K562 (cell line): ENCODE results near the gene SYNE1. TPM values are rescaled to one million over a fixed set of nuclear protein-coding genes. Genes with fewer than 3 reads are reported as not detected.

Experiments
- ATAC-seq: fragments of 200-7000 bp; cut with Tn5 transposase; 3 replicates; pipeline ENCODE4 v1.9.1; 2020; ENCODE audit warnings: moderate library complexity
- BruUV-seq: library from RNA; stranded (reverse); fragments of 400-500 nt; replicated peaks from 2 replicates; lab custom pipeline; 2021; lab: Mats Ljungman, UMichigan
- CTCF ChIA-PET: fragments of 300-600 bp; formaldehyde crosslinking; extraction: SDS; loops from one replicate; lab custom pipeline; 2021; ENCODE audit warnings: low intra/inter-chr PET ratio; lab: Yijun Ruan, JAX
- POLR2A ChIA-PET: fragments of 300-600, 350-650 bp; sonication (Branson Sonifier 250); formaldehyde crosslinking; extraction: SDS; loops from one replicate; lab custom pipeline; 2021; ENCODE audit warnings: antibody characterized with exemption, inconsistent platforms; lab: Yijun Ruan, JAX
- DNase-seq, 4 experiments: peaks; one replicate each; pipeline versions ENCODE4 v3.0.0 to v3.0.0-alpha.2; 2011 to 2018; ENCODE audit warnings: low spot score in 3 of 4, mixed read lengths in 3 of 4; ENCODE audit errors: extremely low read depth in 1 of 4
- FAIRE-seq: peaks from 2 replicates; lab custom pipeline; 2011; peaks lifted over from hg19 to GRCh38; lab: Jason Lieb, UNC
- H2AFZ ChIP-seq: 2 replicates; pipeline ENCODE4 v1.6.0; 2011; ENCODE audit warnings: low read depth, low read length, control low read depth, inconsistent platforms
- H3K27ac ChIP-seq: fragments of 200-600 bp; 3 replicates; pipeline ENCODE4 v1.8.0; 2011; ENCODE audit warnings: low read depth, mild to moderate bottlenecking, control low read depth, inconsistent platforms, low read length, moderate library complexity, mixed read lengths; ENCODE audit errors: extremely low read depth
- H3K27me3 ChIP-seq, 2 experiments: fragments of 300-600 bp in 1 of 2; 2 replicates in 1 of 2; 3 replicates in 1 of 2; pipeline versions ENCODE4 v1.6.0 to v1.8.0; 2011; ENCODE audit warnings: inconsistent platforms in 2 of 2, low read length in 2 of 2, mild to moderate bottlenecking in 1 of 2, mixed read lengths in 1 of 2, moderate library complexity in 1 of 2; ENCODE audit not compliant: control insufficient read depth in 2 of 2, insufficient read depth in 2 of 2
- H3K36me3 ChIP-seq: fragments of 300-600 bp; 3 replicates; pipeline ENCODE4 v1.8.0; 2011; ENCODE audit warnings: mild to moderate bottlenecking, low read length, inconsistent platforms; ENCODE audit not compliant: control insufficient read depth, insufficient read depth
- H3K4me1 ChIP-seq, 2 experiments: fragments of 200-600 bp in 1 of 2; replicated peaks in 1 of 2; 2 replicates in 1 of 2; 3 replicates in 1 of 2; pipeline versions ENCODE4 v1.5.1 to v1.8.0; 2011; ENCODE audit warnings: inconsistent platforms in 2 of 2, low read length in 2 of 2, mild to moderate bottlenecking in 1 of 2, mixed read lengths in 1 of 2, moderate library complexity in 1 of 2; ENCODE audit not compliant: control insufficient read depth in 2 of 2, insufficient read depth in 2 of 2
- H3K4me2 ChIP-seq: 2 replicates; pipeline ENCODE4 v1.6.1; 2011; ENCODE audit warnings: low read length, control low read depth, inconsistent platforms, mixed read lengths; ENCODE audit not compliant: insufficient read depth
- H3K4me3 ChIP-seq: fragments of 200-600 bp; sonication (generic), shearing (Covaris generic); 2 replicates; pipeline ENCODE4 v1.5.1; 2016; ENCODE audit warnings: control low read depth, inconsistent platforms
- H3K79me2 ChIP-seq: fragments of 200-600 bp; 3 replicates; pipeline ENCODE4 v1.8.0; 2011; ENCODE audit warnings: low read length, inconsistent platforms; ENCODE audit not compliant: control insufficient read depth, insufficient read depth
- H3K9ac ChIP-seq, 2 experiments: 2 replicates each; pipeline versions ENCODE4 v1.6.0 to v1.6.1; 2011; ENCODE audit warnings: low read depth in 2 of 2, low read length in 2 of 2, control low read depth in 1 of 2, inconsistent platforms in 1 of 2, mild to moderate bottlenecking in 1 of 2, mixed read lengths in 1 of 2; ENCODE audit not compliant: insufficient read depth in 1 of 2
- H3K9me1 ChIP-seq: one replicate; pipeline ENCODE4 v1.6.0; 2011; ENCODE audit warnings: inconsistent platforms, mild to moderate bottlenecking, low read length, moderate library complexity; ENCODE audit not compliant: control insufficient read depth, insufficient read depth
- H3K9me3 ChIP-seq: replicated peaks from 2 replicates; pipeline ENCODE4 v1.5.1; 2011; ENCODE audit warnings: low read depth, low read length, inconsistent platforms; ENCODE audit not compliant: control insufficient read depth, insufficient read depth
- H4K20me1 ChIP-seq: replicated peaks from 2 replicates; pipeline ENCODE4 v1.6.1; 2011; ENCODE audit warnings: low read length, inconsistent platforms, mixed read lengths; ENCODE audit not compliant: control insufficient read depth, insufficient read depth
- ILF3 ChIP-seq: fragments of 450-650 bp; IDR thresholded peaks from 2 replicates; pipeline ENCODE4 v1.6.1; 2018; ENCODE audit warnings: antibody characterized with exemption, mild to moderate bottlenecking, moderate library complexity, borderline replicate concordance
- RNF2 ChIP-seq: sonication (generic); IDR thresholded peaks from 2 replicates; pipeline ENCODE4 v1.6.1; 2016
- RUNX1 ChIP-seq: sonication (generic); IDR thresholded peaks from 2 replicates; pipeline ENCODE4 v1.6.1; 2016; ENCODE audit warnings: antibody characterized with exemption, low read depth
- WGBS: fragments of 100-300 bp; shearing (Covaris generic); methylation state at CpG from one replicate; pipeline ENCODE4 v1.1.6; 2016; ENCODE audit warnings: low coverage, mixed read lengths; ENCODE audit not compliant: insufficient coverage; ENCODE audit errors: missing lambda C conversion rate; 5-methylcytosine and 5-hydroxymethylcytosine counted together
- in situ Hi-C: fragments of 300-500 bp; cut with MboI; formaldehyde crosslinking; loops from 4 replicates; pipeline ENCODE4 v1.15.0; 2018; ENCODE audit warnings: inconsistent platforms, mixed read lengths
- intact Hi-C: fragments of 100-400 bp; cut with micrococcal nuclease; formaldehyde crosslinking; loops from 2 replicates; pipeline ENCODE4 v1.14.2; 2022
- polyA plus RNA-seq, 8 experiments: library from polyadenylated mRNA; depleted of rRNA in 4 of 8; stranded (reverse) in 5 of 8; unstranded in 3 of 8; fragments of >200 nt; fragmentation: Nextera tagmentation in 2 of 8; fragmentation: Illumina TruSeq in 1 of 8; extraction: Ambion mirVana in 2 of 8; extraction: Trizol in 1 of 8; gene quantifications; 2 replicates each; pipeline versions ENCODE4 v1.2.1 to v1.2.3, GENCODE V29; 2011 to 2014; ENCODE audit warnings: inconsistent platforms in 1 of 8, missing spikeins in 1 of 8
- total RNA-seq, 7 experiments: library from RNA; depleted of rRNA in 6 of 7; stranded (reverse); fragments of >200 nt in 6 of 7; fragmentation: Illumina TruSeq in 2 of 7; extraction: Trizol in 2 of 7; gene quantifications; 2 replicates each; pipeline versions ENCODE4 v1.2.1 to v1.2.3, GENCODE V29; 2011 to 2021; ENCODE audit warnings: low replicate concordance in 1 of 7
- TF ChIP-seq, protein P1 (sequence below): fragments of 450-650 bp; formaldehyde crosslinking; IDR thresholded peaks from 2 replicates; pipeline ENCODE4 v1.4.0; 2020; ENCODE audit warnings: mild to moderate bottlenecking, moderate library complexity
- TF ChIP-seq, protein P2 (sequence below): fragments of 250-450 bp; sonication (Bioruptor Pico); IDR thresholded peaks from 2 replicates; pipeline ENCODE4 v1.5.0; 2021
- TF ChIP-seq, protein P3 (sequence below): fragments of 250-450 bp; sonication (Bioruptor Pico); IDR thresholded peaks from 2 replicates; pipeline ENCODE4 v1.4.0; 2020
- TF ChIP-seq, protein P4 (sequence below), 2 experiments: fragments of 450-650 bp in 1 of 2; sonication (generic) in 1 of 2; formaldehyde crosslinking; conservative IDR thresholded peaks; 2 replicates each; pipeline versions ENCODE4 v1.4.0 to v1.8.1; 2020 to 2022; ENCODE audit warnings: mild to moderate bottlenecking in 1 of 2, missing genetic modification reagents in 1 of 2
- TF ChIP-seq, protein P5 (sequence below): fragments of 450-650 bp; formaldehyde crosslinking; IDR thresholded peaks from 2 replicates; pipeline ENCODE4 v1.4.0; 2020; ENCODE audit warnings: mild to moderate bottlenecking

Gene SYNE1
- total and polyA plus RNA-seq, 9 of the 15 experiments (the other 6 are each of a cell fraction or from before 2014, with no cell fraction given) = under 0.01 to 0.42 (median 0.08) TPM; not detected in 1

DNA sequence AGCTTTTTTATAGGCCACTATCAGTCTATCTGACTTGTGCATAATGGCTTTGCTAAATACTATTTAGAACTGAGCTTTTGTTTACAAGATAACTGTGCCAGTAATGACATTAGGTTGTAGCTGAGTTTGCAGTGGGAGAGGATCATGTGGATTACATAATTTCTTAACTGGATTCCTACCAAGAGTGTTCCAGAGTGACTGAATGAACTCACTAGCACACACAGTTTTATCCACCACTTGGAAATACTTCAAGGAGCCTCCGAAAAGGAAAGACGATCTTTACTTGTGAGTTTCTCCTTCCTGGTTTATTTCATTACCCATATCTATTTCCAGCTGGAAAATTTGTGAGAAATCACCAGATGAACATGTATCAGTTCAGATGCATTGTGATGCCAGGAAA is 10.9 kb upstream of the SYNE1 start:
- no TSS peak for BruUV-seq
- Histone ChIP-seq H3K27me3 (no peaks in the 10 kb centered on the region), H3K9me1 (no peaks in the 10 kb centered on the region), H4K20me1 (no peaks in the 10 kb centered on the region), H3K4me2 (no peak overlapping the region), H3K9ac (no peak overlapping the region), H3K27ac (no peak overlapping the region), H3K4me3 (no peak overlapping the region), H3K9me3 (no peaks in the 10 kb centered on the region), H3K36me3 (no peaks in the 10 kb centered on the region), H2AFZ (no peak overlapping the region), H3K79me2 (no peaks in the 10 kb centered on the region), H3K4me1 (no peaks in the 10 kb centered on the region)
- no peak for DNase-seq
- in situ Hi-C loops = no loop called here
- ChIA-PET POLR2A (no interaction called here), CTCF (no interaction called here)
- FAIRE-seq = no peak
- no peak for ATAC-seq
- WGBS = 3% methylated on average over 2 of the region's 2 CpGs
- intact Hi-C loops = no loop called here
- TF ChIP-seq ILF3 (no peak), RNF2 (no peak), RUNX1 (no peak)
- TF ChIP-seq, protein P1, sequence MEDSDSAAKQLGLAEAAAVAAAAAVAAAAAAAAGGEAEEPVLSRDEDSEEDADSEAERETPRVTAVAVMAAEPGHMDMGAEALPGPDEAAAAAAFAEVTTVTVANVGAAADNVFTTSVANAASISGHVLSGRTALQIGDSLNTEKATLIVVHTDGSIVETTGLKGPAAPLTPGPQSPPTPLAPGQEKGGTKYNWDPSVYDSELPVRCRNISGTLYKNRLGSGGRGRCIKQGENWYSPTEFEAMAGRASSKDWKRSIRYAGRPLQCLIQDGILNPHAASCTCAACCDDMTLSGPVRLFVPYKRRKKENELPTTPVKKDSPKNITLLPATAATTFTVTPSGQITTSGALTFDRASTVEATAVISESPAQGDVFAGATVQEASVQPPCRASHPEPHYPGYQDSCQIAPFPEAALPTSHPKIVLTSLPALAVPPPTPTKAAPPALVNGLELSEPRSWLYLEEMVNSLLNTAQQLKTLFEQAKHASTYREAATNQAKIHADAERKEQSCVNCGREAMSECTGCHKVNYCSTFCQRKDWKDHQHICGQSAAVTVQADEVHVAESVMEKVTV (CRISPR knock-in tag) = no peak
- TF ChIP-seq, protein P2, sequence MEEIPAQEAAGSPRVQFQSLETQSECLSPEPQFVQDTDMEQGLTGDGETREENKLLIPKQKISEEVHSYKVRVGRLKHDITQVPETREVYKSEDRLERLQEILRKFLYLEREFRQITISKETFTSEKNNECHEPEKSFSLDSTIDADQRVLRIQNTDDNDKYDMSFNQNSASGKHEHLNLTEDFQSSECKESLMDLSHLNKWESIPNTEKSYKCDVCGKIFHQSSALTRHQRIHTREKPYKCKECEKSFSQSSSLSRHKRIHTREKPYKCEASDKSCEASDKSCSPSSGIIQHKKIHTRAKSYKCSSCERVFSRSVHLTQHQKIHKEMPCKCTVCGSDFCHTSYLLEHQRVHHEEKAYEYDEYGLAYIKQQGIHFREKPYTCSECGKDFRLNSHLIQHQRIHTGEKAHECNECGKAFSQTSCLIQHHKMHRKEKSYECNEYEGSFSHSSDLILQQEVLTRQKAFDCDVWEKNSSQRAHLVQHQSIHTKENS (CRISPR knock-in tag) = no peak
- TF ChIP-seq, protein P3, sequence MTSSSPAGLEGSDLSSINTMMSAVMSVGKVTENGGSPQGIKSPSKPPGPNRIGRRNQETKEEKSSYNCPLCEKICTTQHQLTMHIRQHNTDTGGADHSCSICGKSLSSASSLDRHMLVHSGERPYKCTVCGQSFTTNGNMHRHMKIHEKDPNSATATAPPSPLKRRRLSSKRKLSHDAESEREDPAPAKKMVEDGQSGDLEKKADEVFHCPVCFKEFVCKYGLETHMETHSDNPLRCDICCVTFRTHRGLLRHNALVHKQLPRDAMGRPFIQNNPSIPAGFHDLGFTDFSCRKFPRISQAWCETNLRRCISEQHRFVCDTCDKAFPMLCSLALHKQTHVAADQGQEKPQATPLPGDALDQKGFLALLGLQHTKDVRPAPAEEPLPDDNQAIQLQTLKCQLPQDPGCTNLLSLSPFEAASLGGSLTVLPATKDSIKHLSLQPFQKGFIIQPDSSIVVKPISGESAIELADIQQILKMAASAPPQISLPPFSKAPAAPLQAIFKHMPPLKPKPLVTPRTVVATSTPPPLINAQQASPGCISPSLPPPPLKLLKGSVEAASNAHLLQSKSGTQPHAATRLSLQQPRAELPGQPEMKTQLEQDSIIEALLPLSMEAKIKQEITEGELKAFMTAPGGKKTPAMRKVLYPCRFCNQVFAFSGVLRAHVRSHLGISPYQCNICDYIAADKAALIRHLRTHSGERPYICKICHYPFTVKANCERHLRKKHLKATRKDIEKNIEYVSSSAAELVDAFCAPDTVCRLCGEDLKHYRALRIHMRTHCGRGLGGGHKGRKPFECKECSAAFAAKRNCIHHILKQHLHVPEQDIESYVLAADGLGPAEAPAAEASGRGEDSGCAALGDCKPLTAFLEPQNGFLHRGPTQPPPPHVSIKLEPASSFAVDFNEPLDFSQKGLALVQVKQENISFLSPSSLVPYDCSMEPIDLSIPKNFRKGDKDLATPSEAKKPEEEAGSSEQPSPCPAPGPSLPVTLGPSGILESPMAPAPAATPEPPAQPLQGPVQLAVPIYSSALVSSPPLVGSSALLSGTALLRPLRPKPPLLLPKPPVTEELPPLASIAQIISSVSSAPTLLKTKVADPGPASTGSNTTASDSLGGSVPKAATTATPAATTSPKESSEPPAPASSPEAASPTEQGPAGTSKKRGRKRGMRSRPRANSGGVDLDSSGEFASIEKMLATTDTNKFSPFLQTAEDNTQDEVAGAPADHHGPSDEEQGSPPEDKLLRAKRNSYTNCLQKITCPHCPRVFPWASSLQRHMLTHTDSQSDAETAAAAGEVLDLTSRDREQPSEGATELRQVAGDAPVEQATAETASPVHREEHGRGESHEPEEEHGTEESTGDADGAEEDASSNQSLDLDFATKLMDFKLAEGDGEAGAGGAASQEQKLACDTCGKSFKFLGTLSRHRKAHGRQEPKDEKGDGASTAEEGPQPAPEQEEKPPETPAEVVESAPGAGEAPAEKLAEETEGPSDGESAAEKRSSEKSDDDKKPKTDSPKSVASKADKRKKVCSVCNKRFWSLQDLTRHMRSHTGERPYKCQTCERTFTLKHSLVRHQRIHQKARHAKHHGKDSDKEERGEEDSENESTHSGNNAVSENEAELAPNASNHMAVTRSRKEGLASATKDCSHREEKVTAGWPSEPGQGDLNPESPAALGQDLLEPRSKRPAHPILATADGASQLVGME = no peak
- TF ChIP-seq, protein P4, sequence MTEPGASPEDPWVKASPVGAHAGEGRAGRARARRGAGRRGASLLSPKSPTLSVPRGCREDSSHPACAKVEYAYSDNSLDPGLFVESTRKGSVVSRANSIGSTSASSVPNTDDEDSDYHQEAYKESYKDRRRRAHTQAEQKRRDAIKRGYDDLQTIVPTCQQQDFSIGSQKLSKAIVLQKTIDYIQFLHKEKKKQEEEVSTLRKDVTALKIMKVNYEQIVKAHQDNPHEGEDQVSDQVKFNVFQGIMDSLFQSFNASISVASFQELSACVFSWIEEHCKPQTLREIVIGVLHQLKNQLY (CRISPR knock-in tag; conservative IDR thresholded peaks at IDR 0.05) = no peak
- TF ChIP-seq, protein P5, sequence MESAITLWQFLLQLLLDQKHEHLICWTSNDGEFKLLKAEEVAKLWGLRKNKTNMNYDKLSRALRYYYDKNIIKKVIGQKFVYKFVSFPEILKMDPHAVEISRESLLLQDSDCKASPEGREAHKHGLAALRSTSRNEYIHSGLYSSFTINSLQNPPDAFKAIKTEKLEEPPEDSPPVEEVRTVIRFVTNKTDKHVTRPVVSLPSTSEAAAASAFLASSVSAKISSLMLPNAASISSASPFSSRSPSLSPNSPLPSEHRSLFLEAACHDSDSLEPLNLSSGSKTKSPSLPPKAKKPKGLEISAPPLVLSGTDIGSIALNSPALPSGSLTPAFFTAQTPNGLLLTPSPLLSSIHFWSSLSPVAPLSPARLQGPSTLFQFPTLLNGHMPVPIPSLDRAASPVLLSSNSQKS = no peak
